ENCODE measurements around the gene BAZ2A.

BAZ2A gene

GRCh38 chr12:56574210-56574609 is 55.9 kb downstream of the BAZ2A start:
- no peaks in the 10 kb centered on the region for H3K27me3 ChIP-seq (ENCODE audit: control insufficient read depth, insufficient read depth, low read length, poor library complexity, severe bottlenecking)
- 91 to 93% methylated on average over 2 of the region's 2 CpGs for WGBS, 2 experiments

GRCh38 chr12:56572288-56572687 is 57.8 kb downstream of the BAZ2A start:
- Histone ChIP-seq H3K4me1 (ENCODE audit: control insufficient read depth, insufficient read depth, low read length) (no peaks in the 10 kb centered on the region), H3K9me3 (ENCODE audit: control insufficient read depth, low read length) (no peaks in the 10 kb centered on the region), H3K27ac (ENCODE audit: insufficient read depth, low read depth, low read length, poor library complexity, severe bottlenecking) (no peak overlapping the region), H3K4me3 (ENCODE audit: insufficient read depth, low read depth, low read length) (no peak overlapping the region), H3K27me3 (ENCODE audit: control insufficient read depth, insufficient read depth, low read length, poor library complexity, severe bottlenecking) (no peaks in the 10 kb centered on the region), H3K36me3 (ENCODE audit: control insufficient read depth, insufficient read depth, low read length) (no peaks in the 10 kb centered on the region)
- 71 to 73% methylated on average over 1 of the region's 1 CpG for WGBS, 2 experiments

More at GRCh38 chr12:56574210-56574609, 55.9 kb downstream of the BAZ2A start:
- no peak overlapping the region for H3K27ac ChIP-seq (ENCODE audit: insufficient read depth, low read depth, low read length, poor library complexity, severe bottlenecking)
- H3K4me1 ChIP-seq (ENCODE audit: control insufficient read depth, insufficient read depth, low read length) = no peaks in the 10 kb centered on the region
- no peaks in the 10 kb centered on the region for H3K9me3 ChIP-seq (ENCODE audit: control insufficient read depth, low read length)
- no peak overlapping the region for H3K4me3 ChIP-seq (ENCODE audit: insufficient read depth, low read depth, low read length)
- no peaks in the 10 kb centered on the region for H3K36me3 ChIP-seq (ENCODE audit: control insufficient read depth, insufficient read depth, low read length)

GRCh38 chr12:56571121-56571520 is 59.0 kb downstream of the BAZ2A start:
- Histone ChIP-seq H3K27me3 (ENCODE audit: control insufficient read depth, insufficient read depth, low read length, poor library complexity, severe bottlenecking) (no peaks in the 10 kb centered on the region), H3K27ac (ENCODE audit: insufficient read depth, low read depth, low read length, poor library complexity, severe bottlenecking) (no peak overlapping the region)
- 63 to 69% methylated on average over 4 of the region's 4 CpGs for WGBS, 2 experiments

GRCh38 chr12:56568146-56568545 is 62.0 kb downstream of the BAZ2A start:
- H3K4me3 ChIP-seq (ENCODE audit: insufficient read depth, low read depth, low read length) = no peak overlapping the region
- H3K36me3 ChIP-seq (ENCODE audit: control insufficient read depth, insufficient read depth, low read length) = no peaks in the 10 kb centered on the region
- no peaks in the 10 kb centered on the region for H3K27me3 ChIP-seq (ENCODE audit: control insufficient read depth, insufficient read depth, low read length, poor library complexity, severe bottlenecking)
- H3K9me3 ChIP-seq (ENCODE audit: control insufficient read depth, low read length) = no peaks in the 10 kb centered on the region
- no peak overlapping the region for H3K27ac ChIP-seq (ENCODE audit: insufficient read depth, low read depth, low read length, poor library complexity, severe bottlenecking)
- 90 to 94% methylated on average over 1 of the region's 1 CpG for WGBS, 2 experiments
- no peaks in the 10 kb centered on the region for H3K4me1 ChIP-seq (ENCODE audit: control insufficient read depth, insufficient read depth, low read length)

More at GRCh38 chr12:56571121-56571520, 59.0 kb downstream of the BAZ2A start:
- H3K36me3 ChIP-seq (ENCODE audit: control insufficient read depth, insufficient read depth, low read length) = no peaks in the 10 kb centered on the region
- no peaks in the 10 kb centered on the region for H3K4me1 ChIP-seq (ENCODE audit: control insufficient read depth, insufficient read depth, low read length)
- no peak overlapping the region for H3K4me3 ChIP-seq (ENCODE audit: insufficient read depth, low read depth, low read length)
- no peaks in the 10 kb centered on the region for H3K9me3 ChIP-seq (ENCODE audit: control insufficient read depth, low read length)

- Histone ChIP-seq H3K9me3 (ENCODE audit: control insufficient read depth, low read length) (no peaks in the 10 kb centered on the region), H3K27ac (ENCODE audit: insufficient read depth, low read depth, low read length, poor library complexity, severe bottlenecking) (no peak overlapping the region), H3K27me3 (ENCODE audit: control insufficient read depth, insufficient read depth, low read length, poor library complexity, severe bottlenecking) (no peaks in the 10 kb centered on the region), H3K36me3 (ENCODE audit: control insufficient read depth, insufficient read depth, low read length) (no peaks in the 10 kb centered on the region), H3K4me3 (ENCODE audit: insufficient read depth, low read depth, low read length) (no peak overlapping the region), H3K4me1 (ENCODE audit: control insufficient read depth, insufficient read depth, low read length) (no peaks in the 10 kb centered on the region)
- 54 to 63% methylated on average over 6 of the region's 6 CpGs for WGBS, 2 experiments
Observed at GRCh38 chr12:56565510-56566101, 64.5 kb downstream of the BAZ2A start.

GRCh38 chr12:56551070-56551469 is 79.1 kb downstream of the BAZ2A start:
- H3K36me3 ChIP-seq (ENCODE audit: control insufficient read depth, insufficient read depth, low read length) = no peaks in the 10 kb centered on the region
- H3K27me3 ChIP-seq (ENCODE audit: control insufficient read depth, insufficient read depth, low read length, poor library complexity, severe bottlenecking) = no peaks in the 10 kb centered on the region
- H3K4me1 ChIP-seq (ENCODE audit: control insufficient read depth, insufficient read depth, low read length) = no peaks in the 10 kb centered on the region
- H3K4me3 ChIP-seq (ENCODE audit: insufficient read depth, low read depth, low read length) = no peak overlapping the region
- H3K9me3 ChIP-seq (ENCODE audit: control insufficient read depth, low read length) = no peaks in the 10 kb centered on the region
- no peak overlapping the region for H3K27ac ChIP-seq (ENCODE audit: insufficient read depth, low read depth, low read length, poor library complexity, severe bottlenecking)
- WGBS, 2 experiments = 93 to 95% methylated on average over 5 of the region's 5 CpGs

GRCh38 chr12:56546680-56547079 is 83.4 kb downstream of the BAZ2A start:
- H3K27ac ChIP-seq (ENCODE audit: insufficient read depth, low read depth, low read length, poor library complexity, severe bottlenecking) = no peak overlapping the region
- H3K9me3 ChIP-seq (ENCODE audit: control insufficient read depth, low read length) = no peaks in the 10 kb centered on the region
- H3K4me3 ChIP-seq (ENCODE audit: insufficient read depth, low read depth, low read length) = no peak overlapping the region
- no peaks in the 10 kb centered on the region for H3K27me3 ChIP-seq (ENCODE audit: control insufficient read depth, insufficient read depth, low read length, poor library complexity, severe bottlenecking)
- no peaks in the 10 kb centered on the region for H3K4me1 ChIP-seq (ENCODE audit: control insufficient read depth, insufficient read depth, low read length)
- no peaks in the 10 kb centered on the region for H3K36me3 ChIP-seq (ENCODE audit: control insufficient read depth, insufficient read depth, low read length)
- WGBS, 2 experiments = 88 to 93% methylated on average over 5 of the region's 5 CpGs

Data from ectodermal cell (in vitro differentiated cells).